ENCODE data around the gene SH2D4B.

Gene SH2D4B

DNA sequence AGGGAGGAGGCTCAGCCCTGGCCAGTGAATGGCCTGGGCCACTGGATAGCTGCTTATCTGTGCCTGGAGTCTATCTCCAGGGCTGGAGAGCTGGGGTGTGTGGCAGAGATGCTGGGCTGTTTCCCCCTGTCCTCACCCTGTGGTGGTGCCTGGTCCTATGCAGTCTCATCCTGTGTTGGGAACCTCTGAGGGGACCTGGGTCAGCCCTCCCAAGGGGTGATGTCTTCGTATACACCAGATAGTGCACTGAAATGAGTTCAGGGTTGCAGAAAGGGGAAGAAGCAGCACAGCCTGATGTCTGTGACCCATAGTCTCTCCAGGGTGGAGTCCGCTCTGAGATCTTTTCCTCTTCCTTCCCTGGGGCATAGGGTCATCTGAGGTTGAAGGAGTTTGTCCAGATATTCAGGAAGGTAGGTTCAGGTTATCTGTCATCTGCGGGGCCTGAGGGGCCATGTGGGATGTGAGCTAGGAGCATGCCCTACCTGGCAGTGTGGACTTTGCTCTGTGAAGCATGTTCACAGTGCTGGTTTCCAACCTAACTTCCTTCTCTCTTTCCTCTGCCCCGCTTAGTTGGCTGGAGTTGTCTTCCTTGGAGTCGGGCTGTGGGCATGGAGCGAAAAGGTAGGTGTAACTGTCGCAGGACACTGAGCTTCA is 33.4 kb upstream of the SH2D4B start:
- no peak for DNase-seq

DNA sequence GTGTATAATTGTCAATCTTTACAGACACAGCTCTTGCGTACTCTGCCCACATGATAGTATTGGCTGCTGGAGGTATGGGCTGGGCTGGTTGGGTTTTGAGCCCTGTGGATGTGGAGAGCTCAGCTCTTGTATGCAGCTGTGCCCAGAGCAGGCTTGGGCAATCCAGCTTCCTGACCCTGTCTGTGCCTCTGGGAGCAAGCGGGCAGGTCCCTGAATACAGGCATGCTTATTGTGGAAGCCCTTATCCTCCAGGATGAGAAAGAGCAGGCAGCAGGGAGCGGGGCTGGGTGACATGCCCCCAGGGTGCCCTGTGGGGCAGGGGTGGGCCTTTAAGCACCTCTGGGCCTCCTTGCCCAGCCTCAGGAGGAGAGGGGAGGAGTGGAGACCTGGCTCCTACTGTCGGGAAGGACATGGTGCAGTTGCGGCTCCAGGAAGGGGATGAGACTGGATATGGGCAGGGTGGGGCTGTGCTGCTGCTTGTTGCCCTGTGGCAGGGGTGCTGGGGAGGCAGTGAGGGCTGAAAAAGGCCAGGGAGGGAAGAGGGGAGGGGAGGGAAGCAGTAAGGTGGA is 32.7 kb upstream of the SH2D4B start:
- DNase-seq, result no peak

DNA sequence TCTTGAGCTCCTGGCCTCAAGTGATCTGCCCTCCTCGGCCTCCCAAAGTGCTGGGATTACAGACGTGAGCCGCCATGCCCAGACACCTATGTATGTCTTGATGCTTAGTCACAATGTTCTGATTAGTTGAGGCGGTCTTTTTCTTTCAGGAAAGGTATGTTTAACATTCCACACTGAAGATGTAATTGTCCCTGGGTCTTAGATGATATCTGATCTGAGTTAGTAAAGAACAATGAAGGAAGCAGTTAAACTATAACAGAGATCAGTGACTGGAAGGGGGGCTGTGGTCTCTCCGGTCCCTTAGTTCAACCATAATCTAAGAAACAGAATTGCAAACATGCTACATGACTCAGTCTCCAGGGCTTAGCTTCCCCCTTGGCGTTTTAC is 31.5 kb upstream of the SH2D4B start:
- DNase-seq, result no peak

DNA sequence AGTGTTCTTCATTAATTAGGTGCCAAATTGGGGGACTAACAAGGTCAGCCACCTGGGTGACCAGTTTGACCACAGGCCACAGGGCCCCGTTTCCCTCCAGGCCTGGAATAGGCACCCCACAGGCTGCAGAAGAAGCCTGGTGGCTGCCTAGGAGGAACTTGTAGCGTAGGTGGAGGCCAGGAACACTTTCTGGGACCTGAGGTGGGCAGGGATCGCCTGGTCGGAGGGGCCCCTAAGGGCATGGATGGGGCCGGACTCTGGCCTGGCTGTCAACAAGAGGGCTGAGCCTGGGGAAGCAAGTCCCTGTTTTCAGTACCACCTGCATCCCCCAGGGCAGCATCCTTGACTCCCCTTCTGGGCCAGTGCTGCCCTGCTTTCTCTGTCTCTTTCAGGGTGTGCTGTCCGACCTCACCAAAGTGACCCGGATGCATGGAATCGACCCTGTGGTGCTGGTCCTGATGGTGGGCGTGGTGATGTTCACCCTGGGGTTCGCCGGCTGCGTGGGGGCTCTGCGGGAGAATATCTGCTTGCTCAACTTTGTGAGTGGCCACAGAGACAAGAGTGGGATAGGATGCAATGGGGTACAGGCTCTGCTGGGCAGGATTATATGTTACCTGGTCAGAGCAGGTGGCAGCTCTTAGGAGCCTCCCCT is 30.7 kb upstream of the SH2D4B start:
- no peak for DNase-seq

DNA sequence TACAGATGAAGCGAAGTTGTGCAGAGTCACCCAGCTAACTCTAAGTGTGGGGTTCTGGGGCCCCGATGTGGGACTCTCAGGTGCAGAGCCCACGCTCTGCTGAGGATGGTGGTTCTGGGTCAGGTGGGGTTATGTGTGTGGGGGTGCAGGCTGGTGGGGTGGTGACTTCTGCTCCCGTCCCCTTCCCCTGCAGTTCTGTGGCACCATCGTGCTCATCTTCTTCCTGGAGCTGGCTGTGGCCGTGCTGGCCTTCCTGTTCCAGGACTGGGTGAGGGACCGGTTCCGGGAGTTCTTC is 28.6 kb upstream of the SH2D4B start:
- DNase-seq, result no peak

DNA sequence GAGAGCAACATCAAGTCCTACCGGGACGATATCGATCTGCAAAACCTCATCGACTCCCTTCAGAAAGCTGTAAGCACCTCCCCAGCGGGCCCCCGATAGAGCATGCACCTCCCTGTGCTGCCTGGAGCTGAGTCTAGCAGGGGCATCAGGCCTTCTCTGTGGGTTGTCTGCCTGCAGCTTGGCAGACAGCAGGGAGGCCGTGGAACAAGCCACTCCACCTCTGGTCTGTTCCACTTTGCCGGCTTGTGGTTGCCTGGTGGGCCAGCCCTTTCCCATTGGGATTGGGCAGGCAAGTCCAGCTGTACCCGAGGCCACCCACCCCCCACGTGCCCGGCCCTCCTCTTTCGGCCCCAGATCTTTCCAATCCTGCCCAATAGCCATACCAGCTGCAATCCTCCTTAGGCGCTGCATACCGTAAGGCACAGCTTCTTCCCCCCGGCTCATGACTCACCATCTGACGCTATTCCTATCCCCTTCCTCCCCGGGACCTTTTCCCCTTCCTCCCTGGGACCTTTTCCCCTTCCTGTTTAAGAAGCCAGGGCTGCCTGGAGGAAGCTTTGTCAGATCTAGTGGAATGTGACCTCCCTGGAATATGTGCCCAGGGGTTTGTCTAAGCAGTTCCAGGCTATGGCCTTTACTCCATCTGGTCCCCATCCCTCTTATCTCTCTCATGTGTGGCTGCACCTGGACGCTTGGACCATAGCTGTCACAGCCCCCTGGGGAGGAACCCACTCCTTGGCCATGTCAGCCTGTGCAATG is 28.1 kb upstream of the SH2D4B start:
- no peak for DNase-seq

DNA sequence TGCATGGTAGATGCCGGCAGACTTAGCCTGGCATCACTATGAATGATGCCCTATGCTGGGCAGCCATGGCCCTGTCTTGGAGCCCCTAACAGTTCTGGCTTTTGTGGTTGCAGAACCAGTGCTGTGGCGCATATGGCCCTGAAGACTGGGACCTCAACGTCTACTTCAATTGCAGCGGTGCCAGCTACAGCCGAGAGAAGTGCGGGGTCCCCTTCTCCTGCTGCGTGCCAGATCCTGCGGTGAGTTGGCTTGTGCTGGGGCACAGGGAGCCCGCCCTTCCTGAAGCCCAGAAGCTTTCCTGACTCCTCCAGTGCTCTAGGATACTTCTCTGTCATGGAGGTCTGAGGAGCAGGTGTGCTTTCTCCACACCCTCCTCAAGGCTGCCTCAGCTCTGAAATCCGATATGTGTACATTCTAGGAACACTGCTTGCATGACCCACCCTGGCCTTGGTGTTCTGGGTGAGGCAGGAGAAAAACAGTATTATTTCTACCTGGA is 25.6 kb upstream of the SH2D4B start:
- DNase-seq, result no peak

DNA sequence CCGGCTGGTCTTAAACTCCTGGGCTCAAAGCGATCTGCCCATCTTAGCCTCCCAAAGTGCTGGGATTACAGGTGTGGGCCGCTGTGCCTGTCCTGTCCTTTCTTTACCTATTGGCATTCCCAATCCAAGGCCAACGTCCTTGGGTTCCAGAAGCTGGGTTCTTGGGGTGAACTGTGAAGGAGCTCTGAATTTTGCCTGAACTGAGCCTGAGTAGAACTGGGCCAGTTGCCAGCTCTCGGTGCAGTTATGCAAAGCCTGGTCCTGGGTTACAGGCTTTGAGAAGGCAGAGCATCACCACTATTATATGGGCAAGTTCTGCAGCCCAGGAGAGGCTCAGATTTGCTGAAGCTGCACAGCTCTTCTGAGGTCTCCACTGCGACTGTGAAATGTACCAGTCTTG is 24.6 kb upstream of the SH2D4B start:
- DNase-seq, result no peak

DNA sequence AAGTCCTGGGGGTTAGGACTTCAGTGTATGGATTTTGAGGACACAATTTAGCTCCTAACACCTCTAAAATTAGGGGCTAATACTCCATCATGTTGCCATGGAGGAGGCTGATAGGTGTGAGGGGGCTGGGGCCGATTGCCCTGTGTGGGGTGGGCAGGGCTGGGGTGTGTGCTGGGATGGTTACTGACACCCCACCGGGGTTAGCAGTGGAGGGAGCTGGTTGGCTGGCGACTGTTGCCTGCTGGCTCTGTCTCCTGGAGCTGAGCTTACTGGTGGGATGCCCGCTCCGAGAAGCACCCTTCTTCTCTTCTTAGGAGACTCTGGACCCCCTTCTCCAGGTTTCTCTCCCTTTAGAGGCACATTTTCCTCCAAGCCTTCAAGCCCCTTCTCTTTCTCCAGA is 22.2 kb upstream of the SH2D4B start:
- no peak for DNase-seq

DNA sequence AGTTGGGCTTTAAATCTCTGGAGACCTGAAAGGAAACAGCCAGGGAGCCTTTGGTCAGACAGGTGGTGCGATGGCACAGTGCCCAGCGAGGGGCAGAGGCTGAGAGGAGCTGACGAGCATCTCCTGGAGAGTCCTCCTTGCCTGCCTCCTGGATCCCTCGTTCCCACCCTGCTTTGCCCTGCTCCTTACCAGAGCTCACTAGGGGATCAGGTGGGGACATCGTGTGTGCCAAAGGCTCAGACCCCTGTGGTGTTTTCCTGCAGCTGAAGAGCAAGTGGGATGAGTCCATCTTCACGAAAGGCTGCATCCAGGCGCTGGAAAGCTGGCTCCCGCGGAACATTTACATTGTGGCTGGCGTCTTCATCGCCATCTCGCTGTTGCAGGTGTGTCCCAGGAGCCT is 21.8 kb upstream of the SH2D4B start:
- no peak for DNase-seq

DNA sequence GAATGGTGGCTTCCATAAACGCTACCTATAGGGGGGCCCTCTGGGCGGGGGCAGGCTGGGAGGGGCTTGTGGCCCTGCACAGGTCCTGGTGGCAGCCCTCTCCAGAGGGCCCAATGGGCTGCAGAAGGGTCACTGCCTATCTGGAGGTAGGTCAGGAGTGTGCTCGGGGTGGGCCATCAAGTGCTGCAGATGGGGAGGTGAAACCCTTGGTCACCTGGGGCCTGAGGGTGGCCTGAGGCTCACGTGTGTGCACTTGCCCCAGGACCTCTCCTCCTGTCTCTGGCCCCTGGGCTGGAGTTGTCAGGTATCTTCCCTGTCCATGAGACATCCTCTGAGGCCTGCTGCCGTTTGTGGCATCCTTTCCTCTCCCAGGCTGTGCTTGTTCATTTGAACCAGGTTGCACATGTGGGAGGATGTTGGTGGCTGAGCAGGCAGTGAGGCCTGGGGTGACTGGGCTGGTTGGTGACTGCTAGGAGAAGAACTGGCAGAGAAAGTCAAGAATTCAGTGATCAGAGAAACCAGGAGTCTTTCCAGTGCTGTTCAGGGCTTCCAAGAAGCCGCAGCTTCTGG is 21.1 kb upstream of the SH2D4B start:
- no peak for DNase-seq

DNA sequence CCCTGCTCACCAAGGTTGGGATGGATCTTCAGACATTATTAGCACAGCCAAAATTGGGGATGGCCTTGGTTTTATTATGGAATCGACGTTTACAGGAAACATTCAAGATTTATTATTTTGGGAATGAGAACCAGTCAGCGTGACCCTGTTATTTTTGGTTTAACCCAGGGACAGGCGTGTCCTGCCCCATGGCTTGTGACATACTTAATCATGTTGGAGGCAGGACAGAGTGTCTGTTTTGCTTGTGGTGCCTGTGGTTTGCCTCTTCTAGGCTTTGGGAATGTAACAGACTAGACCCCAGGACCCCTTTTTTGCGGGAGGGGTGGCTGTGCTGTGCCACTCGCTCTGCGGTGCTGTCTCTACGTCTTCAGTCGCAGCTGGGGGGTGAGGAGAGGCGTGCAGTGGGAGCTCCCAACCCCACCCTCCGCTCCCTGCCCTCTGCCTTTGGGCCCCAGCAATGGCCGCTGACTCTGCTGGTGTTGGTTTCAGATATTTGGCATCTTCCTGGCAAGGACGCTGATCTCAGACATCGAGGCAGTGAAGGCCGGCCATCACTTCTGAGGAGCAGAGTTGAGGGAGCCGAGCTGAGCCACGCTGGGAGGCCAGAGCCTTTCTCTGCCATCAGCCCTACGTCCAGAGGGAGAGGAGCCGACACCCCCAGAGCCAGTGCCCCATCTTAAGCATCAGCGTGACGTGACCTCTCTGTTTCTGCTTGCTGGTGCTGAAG is 20.1 kb upstream of the SH2D4B start:
- DNase-seq, result no peak

DNA sequence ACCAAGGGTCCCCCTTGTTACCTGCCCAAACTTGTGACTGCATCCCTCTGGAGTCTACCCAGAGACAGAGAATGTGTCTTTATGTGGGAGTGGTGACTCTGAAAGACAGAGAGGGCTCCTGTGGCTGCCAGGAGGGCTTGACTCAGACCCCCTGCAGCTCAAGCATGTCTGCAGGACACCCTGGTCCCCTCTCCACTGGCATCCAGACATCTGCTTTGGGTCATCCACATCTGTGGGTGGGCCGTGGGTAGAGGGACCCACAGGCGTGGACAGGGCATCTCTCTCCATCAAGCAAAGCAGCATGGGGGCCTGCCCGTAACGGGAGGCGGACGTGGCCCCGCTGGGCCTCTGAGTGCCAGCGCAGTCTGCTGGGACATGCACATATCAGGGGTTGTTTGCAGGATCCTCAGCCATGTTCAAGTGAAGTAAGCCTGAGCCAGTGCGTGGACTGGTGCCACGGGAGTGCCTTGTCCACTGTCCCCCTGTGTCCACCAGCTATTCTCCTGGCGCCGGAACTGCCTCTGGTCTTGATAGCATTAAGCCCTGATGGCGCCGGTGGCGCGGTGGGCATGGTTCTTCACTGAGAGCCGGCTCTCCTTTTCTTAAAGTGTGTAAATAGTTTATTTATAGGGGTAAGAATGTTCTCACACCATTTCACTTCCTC is 19.4 kb upstream of the SH2D4B start:
- DNase-seq, result no peak

DNA sequence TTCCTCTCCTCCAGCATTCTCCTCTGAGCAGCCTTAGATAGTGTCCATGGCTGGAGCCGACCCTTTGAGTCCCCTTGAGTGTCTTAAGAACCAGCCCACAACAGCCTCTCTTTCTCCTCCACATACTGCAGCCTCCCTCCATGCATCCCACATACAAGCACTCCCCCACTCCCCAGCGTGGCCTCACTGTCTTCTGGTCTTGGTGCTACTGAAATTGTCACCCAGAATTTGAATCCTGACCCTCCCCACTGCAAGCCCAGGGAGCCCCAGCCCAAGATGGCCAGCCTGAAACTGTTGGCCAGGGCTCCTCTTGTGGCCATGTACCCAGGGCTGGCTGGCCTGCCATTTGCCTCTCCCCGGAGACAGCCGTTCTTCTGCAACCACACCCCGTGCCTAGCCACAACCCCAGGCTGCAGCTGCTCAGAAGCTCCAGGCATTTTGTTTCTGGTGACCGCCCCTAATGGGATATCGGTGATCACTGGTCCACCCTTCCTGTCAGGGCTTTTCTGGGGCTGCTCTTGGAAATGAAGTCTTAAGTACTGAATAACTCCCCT is 18.8 kb upstream of the SH2D4B start:
- no peak for DNase-seq

DNA sequence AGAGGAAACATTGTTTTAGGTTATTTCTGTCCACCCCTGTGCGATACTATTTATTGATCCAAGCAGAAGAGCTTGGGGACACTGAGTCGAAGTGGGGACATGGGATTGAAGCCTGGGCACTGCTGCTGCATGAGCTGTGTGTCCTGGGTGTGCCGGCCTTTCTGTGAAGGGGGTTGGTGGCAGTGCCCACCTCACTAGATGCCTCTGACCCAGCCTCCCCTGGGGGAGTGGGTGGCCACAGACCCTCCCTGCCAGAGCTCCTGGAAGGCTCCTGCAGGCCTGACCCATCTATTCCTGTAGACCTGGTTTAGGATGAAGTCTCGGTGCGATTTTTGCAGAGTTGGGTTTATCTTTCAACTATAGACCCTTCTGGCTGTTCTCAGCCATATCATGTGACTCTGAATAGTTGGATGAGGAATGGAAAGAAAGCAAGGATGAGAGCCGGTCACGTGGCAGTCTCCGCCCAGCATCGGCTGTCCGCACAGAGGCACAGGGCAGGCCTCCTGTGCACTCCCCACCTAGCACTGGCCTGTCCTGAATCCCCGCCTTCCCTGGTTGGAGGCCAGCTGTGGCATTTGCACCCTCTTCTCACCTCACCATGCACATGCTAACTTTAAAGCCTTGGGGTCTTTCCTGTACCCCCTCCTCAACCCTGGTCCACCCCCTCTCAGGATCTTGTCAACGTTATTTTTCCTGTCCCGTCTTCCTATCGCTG is 17.6 kb upstream of the SH2D4B start:
- DNase-seq, result no peak

DNA sequence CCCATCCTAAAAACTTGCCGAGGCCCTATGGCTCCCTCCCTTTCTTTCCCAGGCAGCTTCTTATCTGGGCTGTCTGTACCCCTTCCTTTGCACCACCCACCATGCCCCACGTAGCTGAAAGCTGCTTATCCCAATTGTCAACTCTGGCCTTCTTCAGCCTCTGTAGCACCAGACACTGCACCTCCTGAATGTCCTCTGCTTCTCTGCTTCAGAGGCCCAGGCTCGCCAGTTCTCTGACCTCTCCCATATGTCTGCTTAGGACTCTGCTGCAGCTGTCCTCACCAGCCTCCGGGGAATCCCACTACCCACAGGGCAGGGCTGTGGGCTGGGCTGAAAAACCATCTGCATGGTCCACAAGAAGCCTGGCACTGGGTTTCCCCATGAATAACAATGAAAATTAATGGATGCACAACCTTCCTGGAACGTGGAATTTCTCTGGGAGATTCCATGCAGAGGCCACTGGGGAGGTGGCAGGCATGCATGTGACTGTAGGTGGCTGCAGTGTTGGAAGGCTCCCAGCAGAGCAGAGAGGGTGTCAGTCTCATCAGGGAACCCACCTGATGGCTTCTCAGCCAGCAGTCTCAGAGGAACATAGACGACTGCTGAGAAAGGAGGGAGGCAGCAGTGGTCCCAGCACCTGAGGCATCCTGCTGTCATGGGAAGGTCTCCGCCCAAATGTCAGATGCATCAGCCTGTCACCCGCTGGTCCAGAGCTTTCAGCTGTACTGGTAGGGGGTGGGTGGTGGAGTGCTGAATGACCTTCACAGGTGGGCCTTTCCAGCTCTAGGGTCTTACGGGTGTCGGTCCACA is 16.8 kb upstream of the SH2D4B start:
- DNase-seq, result no peak

DNA sequence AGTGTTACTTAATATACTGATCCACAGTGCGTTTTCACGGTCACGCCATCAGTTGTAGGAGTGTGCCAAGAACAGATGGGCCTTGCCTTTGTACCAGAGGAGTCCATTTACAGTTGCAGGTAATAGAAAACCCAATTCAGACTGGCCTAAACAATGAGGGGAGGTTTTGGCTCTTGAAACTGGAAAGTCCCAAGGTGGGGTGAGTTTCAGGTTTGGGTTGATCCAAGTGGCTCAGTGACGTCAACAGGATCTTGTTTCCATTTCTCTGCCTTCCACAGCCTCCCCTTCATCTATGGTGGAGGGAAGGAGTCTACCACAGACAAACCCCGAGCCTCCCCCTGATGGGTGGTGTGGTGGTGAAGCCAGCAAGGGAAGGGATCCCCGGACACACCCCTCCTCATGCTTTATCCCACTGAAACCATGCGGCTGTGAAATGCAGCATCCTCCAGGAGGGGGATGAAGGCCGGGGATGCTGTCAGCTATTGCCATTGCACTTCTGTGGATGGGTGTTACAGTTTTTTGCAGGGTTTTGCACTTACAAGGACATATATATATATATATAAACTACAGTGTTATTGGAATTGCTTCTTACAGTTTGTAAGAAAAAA is 14.8 kb upstream of the SH2D4B start:
- DNase-seq, result no peak

DNA sequence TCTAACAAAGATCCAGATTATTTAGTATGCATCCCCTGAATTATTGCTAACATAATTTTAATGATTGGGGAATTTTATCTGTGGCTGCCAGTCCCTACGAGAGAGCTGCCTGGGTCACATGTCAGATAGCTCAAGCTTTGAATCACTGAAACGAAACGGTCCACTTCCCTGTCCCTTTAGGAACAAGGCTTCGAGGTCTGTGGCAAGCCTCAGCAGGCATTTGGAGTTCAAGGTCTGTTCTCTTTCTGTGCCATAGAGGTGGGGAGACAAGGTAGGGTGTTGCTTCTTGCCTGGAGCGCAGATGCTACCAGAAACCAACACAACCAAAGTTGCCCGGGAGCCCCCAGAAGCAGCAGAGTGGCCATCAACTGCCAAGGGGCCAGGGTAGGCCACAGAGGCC is 13.9 kb upstream of the SH2D4B start:
- DNase-seq, result no peak

DNA sequence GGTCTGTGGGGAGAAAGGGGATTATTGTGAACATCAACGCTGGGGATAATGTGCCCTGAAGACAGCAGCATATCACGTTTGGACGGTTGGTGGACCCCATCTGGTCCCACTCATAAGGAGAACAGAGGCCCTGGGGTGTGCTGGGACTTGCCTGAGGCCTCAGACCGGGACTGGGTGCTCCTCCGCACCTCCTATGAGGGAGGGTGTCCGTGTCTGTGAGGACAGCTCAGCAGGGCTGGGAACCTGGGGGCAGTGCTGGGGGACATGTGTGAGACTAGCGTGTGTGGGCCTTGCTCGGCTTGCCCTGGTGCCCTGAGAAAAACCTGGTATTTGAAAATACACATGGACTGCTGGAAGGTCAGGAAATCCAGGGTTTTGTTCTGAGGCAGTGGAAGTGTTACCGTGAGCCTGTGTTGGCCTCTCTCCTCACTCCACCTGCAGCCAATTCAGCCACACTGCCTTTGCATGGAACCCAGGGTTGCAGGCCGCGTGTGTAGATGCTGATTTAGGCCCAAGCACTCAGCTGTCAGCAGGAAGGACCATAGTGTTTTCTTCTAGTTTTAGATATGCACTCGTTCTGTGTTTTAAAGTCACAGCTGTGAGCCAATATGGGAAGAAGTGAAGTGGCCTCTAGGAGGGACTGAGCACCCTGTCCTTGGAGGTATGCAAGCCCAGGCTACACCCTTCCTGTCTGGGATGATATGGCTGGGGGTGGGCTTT is 13.4 kb upstream of the SH2D4B start:
- DNase-seq, result no peak
